ENCODE data around the gene FHL1.

- no peak for TF ChIP-seq CTCF (IDR thresholded peaks at IDR 0.05)
- no peak for TF ChIP-seq POLR2A (IDR thresholded peaks at IDR 0.05)
Observed at GRCh38 chrX:136205882-136206380, 58.6 kb downstream of the FHL1 start.

All from thyroid gland (tissue), 4 donors.